GM18517 (cell line): ENCODE results near the gene SULT2A1.
"Not testable (repeated sequence)": the region's sequence is repeated elsewhere in the genome, so short reads cannot be mapped to it uniquely, and the experiment has no call there.

Experiments used
- ATAC-seq: cut with Tn5 transposase; IDR thresholded peaks from one replicate; pipeline ENCODE4 v1.9.1; 2021; ENCODE audit warnings: mild to moderate bottlenecking, moderate library complexity; ENCODE audit not compliant: unreplicated experiment

Gene SULT2A1

DNA sequence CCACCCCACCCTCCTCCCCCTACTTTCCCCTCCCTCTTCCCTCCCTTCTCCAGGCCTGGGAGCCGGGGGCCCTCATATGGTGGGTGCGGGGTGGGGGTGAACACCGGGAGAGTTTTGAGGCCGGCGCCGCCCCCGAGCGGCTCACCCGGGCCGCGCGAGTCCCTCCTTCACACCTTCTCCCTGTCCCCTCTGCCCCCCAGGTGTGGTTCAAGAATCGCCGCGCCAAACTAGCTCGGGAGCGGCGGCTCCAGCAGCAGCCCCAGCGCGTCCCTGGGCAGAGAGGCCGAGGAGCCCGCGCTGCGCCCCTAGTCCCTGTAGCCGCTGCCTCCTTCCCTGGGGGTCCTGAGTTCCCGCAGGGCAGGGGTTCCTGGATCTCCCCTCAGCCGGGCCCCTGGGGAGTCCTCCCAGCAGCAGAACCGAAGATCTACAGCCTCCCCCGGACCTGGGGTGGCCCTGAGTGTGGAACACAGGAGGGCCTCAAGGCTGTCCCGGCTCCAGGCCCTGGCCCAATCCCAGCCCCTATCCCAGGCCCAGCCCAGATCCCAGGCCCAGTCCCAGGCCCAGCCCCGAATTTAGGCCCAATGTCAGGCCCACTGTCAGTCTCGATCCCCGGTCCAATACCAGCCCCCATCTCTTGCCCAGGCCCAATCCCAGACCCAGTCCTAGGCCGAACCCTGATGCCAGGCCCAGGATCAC is 25.4 kb downstream of the SULT2A1 start:
- no peak for ATAC-seq

DNA sequence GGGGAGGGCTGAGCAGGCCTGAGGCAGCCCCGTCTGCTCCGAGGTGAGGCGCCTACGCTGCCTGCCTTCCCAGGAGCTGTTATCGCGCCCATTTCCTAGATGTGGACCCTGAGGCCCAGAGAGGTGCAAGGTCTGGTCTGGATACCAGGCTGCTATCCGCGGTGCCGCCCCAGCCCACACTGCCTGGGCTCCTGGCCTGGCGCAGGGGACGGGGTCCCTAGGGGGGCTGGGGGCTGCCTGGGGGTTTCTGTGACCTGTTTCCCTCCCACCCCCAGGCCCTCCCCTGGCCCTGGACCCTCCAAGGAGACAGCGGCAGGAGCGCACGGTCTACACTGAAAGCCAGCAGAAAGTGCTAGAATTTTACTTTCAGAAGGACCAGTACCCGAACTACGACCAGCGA is 26.3 kb downstream of the SULT2A1 start:
- not testable (repeated sequence) for ATAC-seq

DNA sequence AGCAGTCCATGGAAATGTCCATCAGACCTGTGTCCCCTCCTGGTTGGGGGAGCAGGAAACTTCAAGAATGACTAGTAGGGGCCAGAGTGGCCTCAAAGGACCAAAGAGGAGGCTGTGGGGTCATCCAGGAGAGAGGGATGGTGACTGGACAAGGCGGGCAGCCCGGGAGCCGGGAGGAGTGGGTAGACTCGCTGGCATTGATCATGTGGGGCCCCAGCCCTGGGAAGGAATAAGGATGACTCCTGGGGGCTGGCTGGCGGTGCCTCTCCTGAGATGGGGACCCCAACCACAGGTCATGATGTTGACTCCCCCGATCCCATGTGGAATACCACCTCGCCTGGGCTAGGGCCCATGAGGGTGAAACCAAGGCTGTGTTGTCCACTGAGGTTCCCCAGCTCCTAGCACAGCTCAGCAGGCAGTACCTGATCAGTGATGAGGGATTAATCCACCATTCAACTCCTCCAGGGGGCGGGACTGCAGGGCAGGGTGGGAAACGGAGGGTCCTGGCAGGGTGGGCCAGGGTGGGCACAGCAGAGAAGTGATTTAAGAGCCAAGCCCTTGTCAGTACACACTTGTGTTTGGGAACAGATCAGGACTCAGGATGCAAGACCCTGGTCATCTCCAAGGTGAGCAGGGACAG is 27.3 kb downstream of the SULT2A1 start, which contains the start of gene TPRX2:
Gene TPRX2, plus strand, starts transcription at position 590 of the 640 bp plus-strand sequence. Its CDS starts 12 bp downstream, at position 602.
- not testable (repeated sequence) for ATAC-seq

DNA sequence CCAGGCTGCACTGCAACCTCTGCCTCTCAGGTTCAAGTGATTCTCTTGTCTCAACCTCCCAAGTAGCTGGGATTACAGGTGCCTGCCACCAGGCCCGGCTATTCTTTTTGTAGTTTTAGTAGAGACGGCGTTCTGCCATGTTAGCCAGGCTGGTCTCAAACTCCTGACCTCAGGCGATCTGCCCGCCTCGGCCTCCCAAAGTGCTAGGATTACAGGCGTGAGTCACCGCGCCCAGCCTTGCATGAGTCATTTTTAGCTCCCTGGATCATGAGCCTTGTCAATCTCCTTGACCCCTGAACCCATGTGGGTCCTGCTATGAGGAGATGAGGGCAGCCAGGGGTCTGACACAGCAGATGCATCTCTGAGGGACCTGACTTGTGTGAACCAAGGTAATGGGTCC is 27.9 kb downstream of the SULT2A1 start:
- not testable (repeated sequence) for ATAC-seq

DNA sequence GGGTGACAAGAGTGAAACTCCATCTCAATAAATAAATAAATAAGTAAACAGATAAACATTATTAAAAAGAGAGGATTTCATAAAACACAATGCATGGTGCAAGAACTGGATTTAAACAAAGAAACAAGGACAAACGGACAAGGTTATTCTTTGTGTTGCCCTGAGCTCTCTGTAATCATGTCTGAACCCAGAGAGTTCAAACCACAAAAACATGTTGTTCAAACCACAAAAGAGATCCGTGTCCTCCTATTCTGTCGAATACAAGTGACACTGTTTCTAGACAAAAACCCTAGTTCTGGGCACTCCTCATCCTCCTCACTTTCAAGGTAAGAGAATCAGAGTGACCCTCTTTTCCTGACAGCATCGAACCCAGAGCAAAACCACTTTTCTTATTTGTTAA is 31.7 kb downstream of the SULT2A1 start:
- ATAC-seq = no peak

DNA sequence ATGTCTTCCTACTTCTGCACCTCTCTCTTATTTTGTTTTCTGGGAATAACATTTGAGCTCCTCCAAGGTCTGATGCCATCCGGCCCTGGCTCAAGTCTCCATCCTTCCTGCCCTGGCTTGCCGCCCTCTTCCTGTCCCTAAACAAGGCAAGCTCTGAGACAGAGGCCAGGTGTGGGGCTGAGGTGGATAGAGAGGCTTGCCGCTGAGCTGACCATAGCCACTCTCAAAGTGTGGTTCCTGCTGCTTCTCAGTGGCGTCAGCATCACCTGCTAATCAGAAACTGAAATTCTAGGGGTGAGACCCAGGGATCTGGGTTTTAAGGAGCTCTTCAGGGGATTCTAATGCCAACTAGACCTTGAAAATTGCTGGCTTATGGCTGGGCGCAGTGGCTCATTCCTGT is 33.1 kb downstream of the SULT2A1 start:
- no peak for ATAC-seq

DNA sequence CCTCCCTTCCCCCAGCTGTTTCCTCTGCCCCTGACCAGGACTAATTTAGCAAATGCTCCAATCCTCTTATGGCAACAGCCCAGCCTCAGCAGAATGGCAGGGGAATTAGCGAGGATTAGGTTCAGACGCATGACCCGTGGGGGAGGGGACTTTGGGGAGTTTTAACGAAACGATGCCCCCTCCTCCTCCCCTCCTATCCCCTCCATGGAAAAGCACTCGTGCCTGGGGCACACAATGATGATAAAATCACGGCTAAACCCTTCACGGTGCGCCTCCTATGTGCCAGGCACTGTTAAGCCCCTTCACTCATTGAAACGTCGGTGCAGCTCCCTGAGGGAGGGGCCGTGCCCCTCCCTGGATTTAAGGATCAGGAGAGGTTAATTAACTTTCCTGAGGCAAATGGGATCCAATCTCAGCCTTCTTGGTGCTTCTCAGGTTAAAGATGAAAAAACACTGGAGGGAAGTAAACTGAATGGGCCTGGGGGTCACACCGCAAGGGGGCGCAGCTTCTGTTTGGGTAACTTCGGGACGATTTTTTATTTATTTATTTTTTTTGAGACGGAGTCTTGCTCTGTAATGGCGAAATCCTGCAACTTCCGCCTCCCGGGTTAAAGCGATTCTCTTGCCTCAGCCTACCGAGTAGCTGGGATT is 37.2 kb downstream of the SULT2A1 start:
- ATAC-seq = no peak

DNA sequence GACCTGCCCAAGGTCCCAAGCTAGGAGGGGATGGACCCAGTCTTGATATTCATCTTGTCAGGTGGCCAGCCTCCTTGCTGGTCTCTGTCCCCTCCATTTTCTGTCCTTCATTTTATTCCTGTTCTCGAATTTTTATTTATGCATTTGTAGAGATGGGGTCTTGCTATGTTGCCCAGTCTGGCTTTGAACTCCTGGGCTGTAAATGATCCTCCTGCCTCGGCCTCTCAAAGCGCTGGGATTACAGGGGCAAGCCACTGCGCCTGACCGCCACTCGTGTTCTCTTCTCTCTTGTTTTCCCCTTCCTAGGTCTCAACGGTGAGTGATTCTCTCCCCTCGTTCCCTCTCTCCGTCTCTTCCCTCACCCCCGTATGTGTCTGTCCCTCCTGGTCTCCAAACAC is 37.7 kb downstream of the SULT2A1 start:
- no peak for ATAC-seq

DNA sequence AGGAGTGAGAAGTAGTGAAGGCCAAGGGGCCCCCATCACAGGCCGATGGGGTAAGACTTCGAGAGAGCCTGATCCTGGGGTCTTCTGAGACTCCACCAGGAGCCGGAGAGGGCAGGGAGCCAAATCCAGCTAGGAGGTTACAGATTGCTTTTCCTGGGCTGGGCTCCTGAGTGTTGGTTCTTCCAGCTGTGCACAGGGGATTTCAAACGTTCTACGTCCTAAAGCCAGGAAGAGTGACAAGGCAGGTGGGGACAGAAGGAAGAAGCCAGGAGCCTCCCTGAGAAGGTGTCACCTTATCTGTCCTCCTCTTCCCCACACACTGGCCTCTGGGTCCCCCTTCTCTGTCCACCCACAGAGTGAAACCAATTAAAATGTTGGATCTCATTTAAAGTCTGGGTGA is 43.2 kb downstream of the SULT2A1 start:
- no peak for ATAC-seq

DNA sequence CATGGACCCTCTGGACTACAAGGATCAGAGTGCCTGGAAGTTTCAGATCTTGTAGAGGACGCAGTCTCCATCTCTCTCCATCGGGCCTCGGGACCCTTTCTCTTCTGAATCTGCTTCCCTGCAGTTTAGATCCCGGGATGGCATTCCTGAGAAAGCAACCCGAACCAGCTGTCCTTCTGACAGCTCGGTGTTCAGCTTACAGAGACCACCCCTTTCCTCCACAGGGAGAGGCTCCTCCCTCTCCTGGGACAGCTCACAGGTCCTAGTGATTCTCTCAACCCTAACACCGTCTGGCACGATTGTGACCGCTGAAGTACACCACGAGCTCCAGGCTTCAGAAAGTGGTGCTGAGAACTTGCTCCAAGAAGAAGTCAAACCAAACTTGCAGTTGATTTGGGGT is 46.2 kb downstream of the SULT2A1 start:
- no peak for ATAC-seq

DNA sequence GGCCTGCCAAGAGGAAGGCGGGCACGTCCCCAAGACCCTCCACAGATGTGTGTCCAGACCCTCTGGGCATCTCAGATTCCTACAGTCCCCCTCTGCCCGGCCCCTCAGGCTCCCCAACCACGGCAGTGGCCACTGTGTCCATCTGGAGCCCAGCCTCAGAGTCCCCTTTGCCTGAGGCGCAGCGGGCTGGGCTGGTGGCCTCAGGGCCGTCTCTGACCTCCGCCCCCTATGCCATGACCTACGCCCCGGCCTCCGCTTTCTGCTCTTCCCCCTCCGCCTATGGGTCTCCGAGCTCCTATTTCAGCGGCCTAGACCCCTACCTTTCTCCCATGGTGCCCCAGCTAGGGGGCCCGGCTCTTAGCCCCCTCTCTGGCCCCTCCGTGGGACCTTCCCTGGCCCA is 46.7 kb downstream of the SULT2A1 start:
- ATAC-seq = no peak

DNA sequence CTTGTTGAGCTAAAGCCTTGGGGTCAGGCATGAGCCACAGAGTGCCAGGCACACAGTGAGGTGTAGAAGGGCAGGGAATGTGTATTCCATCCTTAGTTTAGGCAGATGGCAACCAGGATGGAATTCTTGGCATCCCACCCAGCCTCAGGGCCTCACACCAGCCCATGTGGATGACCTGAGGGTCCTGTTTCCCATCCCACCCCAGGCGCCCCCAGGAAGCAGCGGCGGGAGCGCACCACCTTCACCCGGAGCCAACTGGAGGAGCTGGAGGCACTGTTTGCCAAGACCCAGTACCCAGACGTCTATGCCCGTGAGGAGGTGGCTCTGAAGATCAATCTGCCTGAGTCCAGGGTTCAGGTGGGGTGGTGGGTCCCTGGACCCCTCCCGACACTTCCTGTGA is 50.1 kb downstream of the SULT2A1 start:
- ATAC-seq = no peak

DNA sequence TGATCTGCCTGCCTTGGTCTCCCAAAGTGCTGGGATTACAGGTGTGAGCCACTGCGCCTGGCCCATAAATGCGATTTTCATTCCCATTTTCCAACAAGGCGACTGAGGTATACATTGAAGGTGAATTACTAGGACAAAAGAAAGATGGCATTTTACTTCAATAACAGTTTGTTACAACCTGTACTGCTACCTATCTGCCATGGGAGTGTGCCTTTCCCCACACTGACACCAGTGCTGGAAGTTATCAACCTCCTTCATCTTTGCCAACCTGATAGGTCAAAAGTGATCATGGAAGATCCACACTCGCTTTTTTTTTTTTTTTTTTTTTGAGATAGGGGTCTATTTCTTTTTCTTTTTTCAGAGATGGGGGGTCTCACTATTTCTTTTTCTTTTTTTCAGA is 53.4 kb downstream of the SULT2A1 start:
- ATAC-seq = no peak

DNA sequence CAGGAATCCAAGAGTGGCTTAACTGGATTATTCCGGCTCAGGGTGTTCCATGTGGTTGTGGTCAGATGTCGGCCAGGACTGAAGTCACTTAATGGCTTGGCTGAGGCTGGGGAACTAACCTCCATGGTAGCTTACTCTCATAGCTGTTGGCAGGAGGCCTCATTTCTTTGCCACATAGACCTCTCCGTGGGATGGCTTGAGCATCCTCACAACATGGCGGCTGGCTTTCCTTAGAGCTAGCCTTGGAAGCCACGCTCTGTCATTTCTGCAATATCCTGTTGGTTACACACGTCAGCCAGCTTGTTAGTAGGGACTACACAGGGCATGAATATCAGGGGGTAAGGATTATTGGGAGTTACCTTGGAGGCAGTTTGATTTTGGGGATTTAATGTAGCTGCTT is 59.3 kb downstream of the SULT2A1 start:
- no peak for ATAC-seq

DNA sequence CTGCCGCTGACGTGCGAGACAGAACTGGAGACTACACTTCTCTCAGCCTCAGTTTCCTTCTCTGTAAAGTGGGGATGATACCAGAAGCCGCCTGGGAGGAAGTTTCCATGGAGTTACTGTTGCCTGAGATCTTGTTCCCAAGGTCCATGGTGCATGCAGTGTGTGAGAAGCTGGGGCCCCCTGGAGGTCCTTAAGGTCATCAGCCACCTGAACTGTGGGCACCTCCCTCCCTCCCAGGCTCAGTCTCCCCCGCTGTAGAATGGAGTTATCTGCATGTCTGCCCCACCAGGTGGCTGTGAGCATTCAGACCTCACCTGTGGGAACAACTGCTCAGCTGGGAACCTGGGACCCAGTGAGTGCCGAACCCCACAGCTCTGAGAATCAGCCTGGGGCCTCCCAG is 61.7 kb downstream of the SULT2A1 start:
- no peak for ATAC-seq

DNA sequence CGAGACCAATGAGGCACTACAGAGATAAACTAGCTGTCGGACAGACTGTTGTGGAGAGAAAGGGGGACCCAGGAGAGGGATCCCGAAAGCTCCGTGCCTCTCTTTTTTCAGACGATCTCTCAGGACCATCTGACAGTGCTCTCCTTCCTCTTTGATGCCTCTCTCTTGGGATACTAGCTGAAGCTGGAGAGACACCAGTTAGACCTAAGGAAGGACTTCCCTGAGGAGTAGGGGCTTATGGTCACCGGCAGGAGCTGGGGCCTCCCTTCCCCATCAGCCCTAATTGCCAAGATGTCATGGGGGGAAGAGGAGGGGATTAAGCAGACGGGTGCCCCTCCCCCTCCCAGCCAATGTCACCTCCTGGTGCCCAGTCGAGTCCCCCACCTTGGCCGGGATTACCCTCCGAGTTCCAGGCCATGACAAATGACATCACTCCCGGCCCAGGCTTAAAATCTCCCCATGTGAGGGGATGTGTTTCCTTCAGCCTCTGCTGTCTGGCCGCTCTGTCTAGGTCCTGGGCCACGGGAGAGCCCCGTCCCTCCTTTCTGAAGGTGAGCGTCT is 64.6 kb downstream of the SULT2A1 start, which contains the start of gene CRX:
Gene CRX, plus strand, starts transcription at position 478 of the 561 bp plus-strand sequence. CDS start 12,507 bp downstream, outside the sequence.
- no peak for ATAC-seq
